Left kidney (tissue), 8 donors: ENCODE results near the gene ZHX3. TPM values are rescaled to one million over a fixed set of nuclear protein-coding genes. Genes with fewer than 3 reads are reported as not detected.

Experiments used
- DNase-seq: peaks from one replicate; pipeline ENCODE4 v3.0.0-alpha.2; 2013
- long read RNA-seq, 8 donors: transcript quantifications; one replicate each; lab custom pipeline, GENCODE V29; 2026
- polyA plus RNA-seq: library from polyadenylated mRNA; unstranded; fragments of 120-200 nt; gene quantifications from one replicate; pipeline ENCODE4 v1.2.1, GENCODE V29; 2013; ENCODE audit not compliant: insufficient read length

The ZHX3 gene, protein sequence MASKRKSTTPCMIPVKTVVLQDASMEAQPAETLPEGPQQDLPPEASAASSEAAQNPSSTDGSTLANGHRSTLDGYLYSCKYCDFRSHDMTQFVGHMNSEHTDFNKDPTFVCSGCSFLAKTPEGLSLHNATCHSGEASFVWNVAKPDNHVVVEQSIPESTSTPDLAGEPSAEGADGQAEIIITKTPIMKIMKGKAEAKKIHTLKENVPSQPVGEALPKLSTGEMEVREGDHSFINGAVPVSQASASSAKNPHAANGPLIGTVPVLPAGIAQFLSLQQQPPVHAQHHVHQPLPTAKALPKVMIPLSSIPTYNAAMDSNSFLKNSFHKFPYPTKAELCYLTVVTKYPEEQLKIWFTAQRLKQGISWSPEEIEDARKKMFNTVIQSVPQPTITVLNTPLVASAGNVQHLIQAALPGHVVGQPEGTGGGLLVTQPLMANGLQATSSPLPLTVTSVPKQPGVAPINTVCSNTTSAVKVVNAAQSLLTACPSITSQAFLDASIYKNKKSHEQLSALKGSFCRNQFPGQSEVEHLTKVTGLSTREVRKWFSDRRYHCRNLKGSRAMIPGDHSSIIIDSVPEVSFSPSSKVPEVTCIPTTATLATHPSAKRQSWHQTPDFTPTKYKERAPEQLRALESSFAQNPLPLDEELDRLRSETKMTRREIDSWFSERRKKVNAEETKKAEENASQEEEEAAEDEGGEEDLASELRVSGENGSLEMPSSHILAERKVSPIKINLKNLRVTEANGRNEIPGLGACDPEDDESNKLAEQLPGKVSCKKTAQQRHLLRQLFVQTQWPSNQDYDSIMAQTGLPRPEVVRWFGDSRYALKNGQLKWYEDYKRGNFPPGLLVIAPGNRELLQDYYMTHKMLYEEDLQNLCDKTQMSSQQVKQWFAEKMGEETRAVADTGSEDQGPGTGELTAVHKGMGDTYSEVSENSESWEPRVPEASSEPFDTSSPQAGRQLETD
- polyA plus RNA-seq = 27.6 TPM
- long read RNA-seq, donor 1, partial matches to known transcripts = 5 of 8 reads
- long read RNA-seq, donor 1, other reads (novel, unspliced or antisense) = 0 of 8 reads
- long read RNA-seq, donor 2, partial matches to known transcripts = 5 of 8 reads
- long read RNA-seq, donor 2, other reads (novel, unspliced or antisense) = 0 of 8 reads
- long read RNA-seq, donor 3, full-length matches to known transcripts = 5 of 25 reads
- long read RNA-seq, donor 3, partial matches to known transcripts = 20 of 25 reads
- long read RNA-seq, donor 3, other reads (novel, unspliced or antisense) = 0 of 25 reads
- long read RNA-seq, donor 4 = 0 reads
- long read RNA-seq, donor 5, partial matches to known transcripts = 0 of 2 reads
- long read RNA-seq, donor 5, other reads (novel, unspliced or antisense) = 0 of 2 reads
- long read RNA-seq, donor 6, partial matches to known transcripts = 11 of 12 reads
- long read RNA-seq, donor 6, other reads (novel, unspliced or antisense) = 0 of 12 reads
- long read RNA-seq, donor 7, transcript ZHX3-208 (3 exons, 688 nt) = major isoform, 8 of 13 reads
- long read RNA-seq, donor 7, partial matches to known transcripts = 5 of 13 reads
- long read RNA-seq, donor 7, other reads (novel, unspliced or antisense) = 0 of 13 reads
- long read RNA-seq, donor 8 = 0 reads

DNA sequence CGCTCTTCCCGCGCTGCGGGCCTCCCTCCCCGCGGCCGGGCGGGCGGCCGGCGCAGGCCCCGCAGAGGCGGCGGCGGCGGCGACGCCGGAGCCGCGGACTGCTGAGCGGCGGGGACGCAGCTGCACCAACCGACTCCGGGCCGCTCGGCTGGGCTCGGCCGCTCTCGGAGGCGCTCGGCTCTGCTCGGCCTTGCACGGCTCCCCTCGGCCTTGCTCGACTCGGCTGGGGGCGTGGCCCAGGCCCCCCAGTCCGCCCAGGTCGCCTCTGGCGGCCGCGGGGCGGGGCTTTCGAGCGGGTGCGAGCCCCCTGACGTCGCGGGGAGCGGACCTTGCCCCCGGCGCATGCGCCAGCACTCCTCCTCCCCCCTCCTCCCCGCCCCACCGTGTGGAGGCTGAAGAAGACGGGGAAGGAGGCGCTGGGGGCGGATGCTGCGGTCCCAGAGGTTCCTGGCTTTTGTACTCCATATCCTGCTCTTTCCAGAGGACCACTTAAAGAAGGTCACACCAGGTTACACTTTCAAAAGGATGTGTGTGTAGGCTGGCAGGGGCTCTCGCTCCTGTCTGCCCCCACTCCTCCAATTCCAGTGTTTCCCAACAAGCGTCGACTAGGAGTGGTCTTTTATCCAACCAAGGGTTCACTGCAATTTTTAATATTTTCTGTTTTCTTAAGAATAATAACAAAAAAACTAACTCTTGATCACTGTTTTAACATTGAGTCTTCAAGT is at the start of gene ZHX3:
ZHX3 (minus strand) TSS at position 186 of the 725 bp plus-strand sequence. CDS start 112,815 bp downstream, outside the sequence.
- peak; percentile 96 for DNase-seq

DNA sequence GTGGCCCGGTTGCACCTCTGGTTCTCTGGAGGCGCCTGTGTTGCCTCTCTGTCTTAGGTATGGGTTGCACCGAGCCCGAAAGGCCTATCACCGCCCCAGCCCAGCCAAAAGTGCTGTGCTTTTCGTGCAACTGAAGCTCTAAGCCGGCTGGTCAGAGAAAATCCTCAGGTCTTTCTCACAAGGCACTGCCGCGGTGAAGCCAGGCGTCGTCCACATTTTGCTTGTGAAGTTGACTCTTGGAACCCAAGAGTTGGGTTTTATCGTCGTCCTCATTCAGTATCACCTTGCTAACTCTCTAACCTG is 49.8 kb upstream of the ZHX3 start:
- DNase-seq = no peak

DNA sequence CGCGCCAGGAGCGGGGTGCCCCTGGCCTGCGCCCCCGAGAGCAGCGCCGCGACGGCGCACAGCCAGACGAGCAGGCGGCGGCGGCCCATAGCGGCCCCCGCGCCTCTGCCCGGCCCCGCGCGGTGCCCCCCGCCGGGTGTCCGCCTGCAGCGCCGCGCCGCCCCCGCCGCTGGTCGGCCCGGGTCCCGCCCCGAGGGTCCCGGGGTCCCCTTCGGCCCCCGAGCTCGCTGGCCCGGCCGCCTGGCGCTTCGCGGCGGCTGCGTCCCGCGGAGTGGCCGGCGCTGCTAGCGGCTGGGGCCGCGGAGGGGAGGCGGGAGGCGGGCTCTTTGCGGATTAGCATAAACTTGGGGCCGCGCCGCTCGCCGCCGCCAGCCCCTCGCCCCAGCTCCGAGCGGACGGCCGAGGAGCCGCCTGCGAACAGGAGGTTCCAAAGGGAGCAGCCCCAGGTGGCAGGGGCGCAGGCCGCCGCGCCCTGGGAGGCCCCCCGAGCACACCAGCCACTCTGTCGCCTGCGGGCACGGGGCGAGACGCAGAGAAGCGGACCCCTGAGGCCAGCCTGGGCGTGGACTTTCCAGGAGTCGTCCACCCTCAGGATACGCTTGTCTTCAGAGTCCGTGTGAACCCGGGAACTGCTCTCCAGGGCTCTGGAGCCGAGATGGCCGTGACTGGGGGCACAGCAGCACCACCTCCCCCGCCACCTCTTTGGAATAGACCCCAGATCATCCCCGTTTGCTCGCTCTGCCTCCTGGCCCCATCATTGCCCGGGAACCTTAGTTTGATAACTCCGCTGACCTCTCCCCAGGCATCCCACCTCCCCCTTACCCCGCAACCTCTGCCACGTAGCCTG is 49.2 kb upstream of the ZHX3 start, which contains the start of gene EMILIN3:
EMILIN3 (minus strand) TSS at position 273 of the 847 bp plus-strand sequence; CDS start at position 89, 184 bp downstream.
- no peak for DNase-seq

DNA sequence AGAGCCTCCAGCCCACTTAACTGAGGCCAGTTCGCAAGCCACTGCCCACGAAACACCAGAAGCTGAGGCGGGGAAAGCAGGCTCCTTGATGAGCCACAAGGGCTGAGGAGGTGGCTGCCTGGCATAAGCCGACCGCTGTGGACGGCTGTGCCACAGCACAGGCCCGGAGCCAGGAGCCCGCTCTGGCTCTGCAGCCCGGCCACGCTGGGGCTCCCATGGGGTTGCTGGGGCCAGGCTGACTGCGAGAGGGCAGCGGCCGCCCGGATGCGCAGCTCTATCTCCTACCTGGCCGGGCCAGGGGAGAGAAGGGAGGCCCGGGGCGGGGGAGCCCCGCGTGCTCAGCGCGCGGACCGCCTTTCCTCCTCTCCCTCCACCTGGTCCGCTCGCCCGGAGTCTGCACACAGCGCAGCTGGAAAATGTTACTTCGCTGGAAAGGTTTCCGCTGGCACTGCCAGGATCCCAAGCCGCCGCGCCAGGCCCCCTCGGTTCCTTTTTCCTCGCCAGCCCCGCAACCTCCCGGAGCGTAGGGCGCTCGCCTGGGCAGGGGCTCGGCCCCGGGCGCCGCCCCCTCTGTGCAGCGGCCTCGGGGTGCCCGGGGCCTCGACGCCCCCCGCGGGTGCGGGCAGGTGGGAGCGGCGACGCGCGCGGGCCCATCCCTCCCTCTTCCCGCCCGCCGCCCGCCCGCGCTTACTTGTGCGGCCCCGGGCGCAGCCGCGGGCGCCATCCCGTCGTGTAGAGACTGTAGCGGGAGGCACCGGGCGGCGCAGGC is 48.4 kb upstream of the ZHX3 start:
- no peak for DNase-seq

DNA sequence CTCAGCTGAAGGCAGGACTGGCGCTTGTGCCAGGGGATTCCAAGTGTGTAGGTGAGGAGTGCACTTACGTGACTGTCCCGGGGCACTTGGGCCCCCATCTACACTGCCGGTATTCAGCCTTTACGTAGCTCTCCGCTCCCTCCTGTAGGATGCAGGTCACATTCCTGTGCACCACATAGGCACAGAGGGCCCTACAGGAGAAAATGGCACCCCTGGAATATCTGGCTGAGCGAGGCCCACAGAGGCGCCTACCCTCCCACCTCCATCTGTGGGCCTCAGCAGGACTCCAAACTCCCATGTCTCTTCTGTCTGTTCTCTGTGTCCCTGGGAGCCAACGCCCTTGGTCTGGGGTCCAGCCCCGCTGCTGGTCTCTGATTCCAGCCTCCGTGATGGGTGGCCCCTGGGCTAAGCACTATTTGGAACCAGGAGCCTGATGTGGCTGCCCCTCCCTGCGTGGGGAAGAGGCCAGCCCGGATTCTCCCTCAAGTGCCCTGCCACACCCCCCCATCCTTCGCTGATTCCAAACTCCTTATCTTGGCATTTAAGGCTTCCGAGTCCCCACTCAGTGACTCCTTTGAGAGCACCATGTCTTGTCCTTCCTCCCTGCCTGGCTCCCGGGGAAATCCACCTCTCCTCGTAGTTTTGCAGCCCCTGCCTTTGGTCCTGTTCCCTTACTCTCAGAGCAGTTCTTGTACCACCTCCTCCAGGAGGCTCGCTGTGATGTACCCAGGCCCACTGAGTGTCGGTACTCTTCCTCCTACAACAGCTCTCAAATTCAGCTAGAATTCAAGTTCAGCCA is 47.6 kb upstream of the ZHX3 start:
- no peak for DNase-seq

DNA sequence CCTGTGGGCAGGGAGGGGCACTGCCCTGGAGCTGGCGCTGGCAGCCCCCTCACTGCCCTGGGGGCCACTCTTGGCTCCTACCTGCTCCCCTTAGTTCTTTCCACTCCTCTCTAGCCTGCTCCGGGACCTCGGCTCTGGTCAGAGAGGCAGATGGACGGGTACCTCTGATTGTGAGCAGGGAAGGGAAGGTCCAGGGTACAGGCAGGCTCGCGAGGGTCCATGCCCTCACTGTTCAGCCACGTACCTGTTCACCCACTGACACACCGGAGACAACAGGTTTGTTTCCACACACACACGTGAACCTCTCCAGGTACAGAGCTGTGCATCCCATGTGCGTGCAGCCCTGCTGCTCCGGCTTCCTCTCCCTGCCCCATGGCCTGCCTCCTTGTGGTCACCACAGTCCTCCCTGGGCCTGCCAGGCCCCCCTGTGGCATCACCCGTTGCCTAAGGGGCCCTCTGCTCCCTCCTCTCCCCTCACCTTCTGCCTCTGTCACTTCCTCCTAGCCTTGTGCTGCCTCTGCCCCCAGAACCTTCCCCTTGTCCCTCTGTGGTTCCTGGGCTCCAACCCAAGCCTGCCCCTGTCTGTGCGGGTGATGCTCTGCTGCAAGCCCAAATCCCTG is 46.8 kb upstream of the ZHX3 start:
- no peak for DNase-seq

DNA sequence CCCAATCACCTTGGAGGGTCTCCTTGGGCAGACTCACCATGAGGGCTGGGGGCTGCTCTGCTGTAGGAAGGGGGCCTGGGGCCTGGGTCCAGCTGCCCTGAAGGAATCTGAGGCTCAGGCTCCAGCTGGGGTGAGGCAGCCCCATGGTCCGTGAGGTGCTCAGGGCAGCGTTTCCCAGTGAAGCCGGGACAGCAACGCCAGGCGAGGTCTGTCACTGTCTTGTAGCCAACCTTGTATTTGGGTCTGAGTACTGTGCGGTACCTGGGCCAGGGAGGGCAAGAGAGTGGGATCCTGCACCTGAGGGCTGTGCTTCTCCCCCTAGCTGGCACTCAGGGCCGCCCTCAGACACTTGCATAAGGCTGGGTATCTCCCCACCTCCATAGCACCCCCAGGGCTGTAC is 46.1 kb upstream of the ZHX3 start:
- no peak for DNase-seq

DNA sequence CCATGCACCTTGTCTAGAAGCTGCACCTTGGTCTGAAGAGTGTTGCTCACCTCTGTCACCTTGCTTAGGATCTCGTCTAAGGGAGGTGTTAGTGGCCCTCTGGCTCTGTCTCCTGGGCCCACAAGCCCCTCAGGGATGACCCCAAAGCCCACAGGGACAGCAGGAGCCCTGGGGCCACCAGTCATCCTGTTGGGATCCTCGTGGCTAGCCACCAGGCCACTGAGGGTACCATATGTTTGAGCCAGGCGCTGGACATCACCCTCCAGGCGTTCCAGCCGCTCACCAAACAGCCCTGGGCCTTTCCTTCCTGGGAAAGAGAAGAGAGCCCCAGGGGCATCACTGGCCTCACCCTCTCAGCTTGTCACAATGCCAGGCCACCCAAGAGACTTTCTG is 45.2 kb upstream of the ZHX3 start:
- no peak for DNase-seq

DNA sequence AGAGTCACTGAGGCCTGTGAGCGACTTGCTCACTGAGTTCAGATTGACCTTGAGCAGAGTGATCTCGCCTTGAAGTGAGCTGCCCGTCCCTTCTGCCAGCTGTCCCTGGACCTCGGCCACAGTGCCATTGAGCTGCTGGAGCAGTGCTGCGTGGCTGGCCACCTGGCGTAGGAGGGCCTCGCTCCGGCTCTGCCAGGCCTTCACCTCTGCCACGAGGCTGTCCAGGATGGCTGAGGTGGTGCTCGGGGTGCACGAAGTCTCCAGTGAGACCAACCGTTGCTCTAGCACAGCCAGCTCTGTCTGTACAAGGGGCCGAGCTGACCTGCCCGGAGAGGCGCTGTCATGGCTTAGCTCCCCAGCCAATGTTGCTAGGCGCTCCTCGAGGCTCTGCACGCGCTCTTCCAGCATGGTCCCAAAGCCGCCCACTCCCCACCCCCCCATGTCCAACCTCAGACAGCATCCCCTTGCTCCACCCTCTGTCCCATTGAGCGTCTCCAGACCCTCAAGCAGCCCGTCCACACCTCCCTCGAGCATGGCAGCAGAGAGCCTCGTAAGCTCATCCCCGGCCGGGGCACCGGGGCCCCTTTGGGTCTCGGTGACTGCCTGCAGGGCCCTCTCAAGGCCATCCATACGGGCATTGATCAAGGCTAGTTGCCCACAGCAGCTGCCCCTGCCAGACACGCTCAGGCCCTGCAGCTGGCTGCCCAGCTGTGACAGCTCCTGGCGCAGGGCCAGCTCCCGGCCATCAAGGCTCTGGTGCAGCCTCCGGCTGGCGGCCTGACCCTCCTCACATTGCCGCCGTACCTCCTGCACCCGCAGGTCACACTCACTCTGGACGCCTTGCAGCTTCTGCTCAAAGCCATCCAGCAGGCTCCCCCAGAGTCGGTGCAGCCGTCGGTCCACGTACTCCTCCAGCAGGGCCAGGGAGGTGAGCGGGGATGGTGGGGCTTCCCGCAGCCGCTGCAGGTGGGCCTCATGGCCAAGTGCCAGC is 44.5 kb upstream of the ZHX3 start:
- no peak for DNase-seq

DNA sequence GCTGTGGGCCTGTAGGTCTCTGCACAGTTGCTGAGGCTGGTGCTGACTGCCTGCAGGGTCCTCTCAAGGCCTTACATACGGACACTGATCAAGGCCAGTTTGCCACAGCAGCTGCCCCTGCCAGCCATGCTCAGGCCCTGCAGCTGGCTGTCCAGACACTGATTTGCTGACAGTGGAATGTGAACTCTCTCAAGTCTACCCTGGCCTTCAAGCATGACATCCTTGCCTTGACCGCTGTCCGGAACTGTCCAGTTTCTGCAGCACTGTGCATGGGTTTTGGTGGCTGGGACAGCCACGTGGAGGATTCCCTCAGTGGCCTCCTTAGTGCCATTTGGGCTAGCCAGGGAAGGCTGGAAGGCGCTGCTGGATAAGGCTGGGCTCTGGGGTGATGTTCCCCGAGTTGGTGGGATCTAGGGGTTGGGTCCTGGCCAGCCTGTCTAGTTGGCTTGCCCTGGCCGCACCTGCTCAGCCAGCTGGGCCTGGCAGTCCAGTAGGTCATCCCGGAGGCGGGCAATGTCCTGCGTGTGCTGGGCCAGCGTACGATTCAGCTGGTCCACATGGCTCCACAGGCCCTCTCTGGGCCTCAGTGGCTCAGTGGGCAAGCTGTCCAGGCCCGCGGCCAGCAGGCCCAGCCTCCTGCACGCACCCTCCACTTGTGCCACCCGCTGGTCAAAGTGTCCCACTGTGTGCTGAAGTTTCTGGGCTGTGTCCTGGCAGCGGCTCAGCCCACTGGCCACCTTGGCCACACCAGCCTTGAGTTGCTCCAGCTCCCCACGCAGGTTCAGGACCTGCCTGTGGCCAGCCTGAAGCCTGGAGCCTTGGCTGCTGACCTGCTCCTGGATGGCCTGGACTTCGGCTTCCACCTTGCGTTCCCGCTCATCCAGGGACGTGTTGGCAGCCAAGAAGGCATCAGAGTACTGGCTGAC is 43.6 kb upstream of the ZHX3 start:
- DNase-seq = no peak

DNA sequence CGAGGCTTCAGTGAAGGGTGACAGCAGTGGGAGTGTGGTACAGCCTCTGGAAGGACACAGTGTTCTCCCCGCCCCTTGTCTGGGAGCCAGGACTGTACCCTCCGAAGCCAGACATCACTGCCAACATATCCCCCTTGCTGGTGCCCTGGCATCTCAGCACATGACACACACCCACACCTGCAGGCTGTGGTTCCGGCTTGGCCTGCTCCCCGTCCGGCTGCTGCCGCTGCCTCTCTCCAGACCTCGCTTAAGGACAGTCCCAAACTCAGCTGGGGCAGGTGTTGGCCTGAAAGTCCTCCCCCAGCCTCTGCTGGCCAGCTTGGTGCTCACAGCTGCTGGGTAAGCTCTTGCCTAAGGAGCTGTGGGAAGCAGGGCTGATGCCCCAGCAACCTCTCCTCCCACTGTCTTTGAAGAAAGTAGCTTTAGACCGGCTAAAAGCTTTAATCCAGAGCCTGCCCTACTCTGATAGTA is 42.0 kb upstream of the ZHX3 start:
- DNase-seq = no peak

DNA sequence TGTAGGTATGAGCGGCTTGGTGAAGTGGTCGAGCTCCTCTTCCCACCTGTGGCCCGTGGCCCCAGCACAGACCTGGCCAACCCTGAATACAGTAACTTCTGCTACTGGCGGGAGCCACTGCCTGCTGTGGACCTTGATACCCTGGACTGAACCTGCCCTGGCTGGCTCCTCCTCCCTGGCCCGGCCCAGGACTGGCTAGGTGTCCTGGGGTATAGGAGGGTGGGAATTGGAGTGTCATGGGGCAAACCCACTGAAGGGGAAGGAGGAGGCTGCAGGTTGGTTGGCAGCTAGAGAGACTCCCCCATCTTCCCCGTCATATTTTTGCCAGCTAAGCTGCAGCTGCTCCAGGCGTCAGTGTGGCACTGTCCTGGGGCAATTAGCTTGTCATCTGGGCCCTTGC is 41.2 kb upstream of the ZHX3 start:
- no peak for DNase-seq

DNA sequence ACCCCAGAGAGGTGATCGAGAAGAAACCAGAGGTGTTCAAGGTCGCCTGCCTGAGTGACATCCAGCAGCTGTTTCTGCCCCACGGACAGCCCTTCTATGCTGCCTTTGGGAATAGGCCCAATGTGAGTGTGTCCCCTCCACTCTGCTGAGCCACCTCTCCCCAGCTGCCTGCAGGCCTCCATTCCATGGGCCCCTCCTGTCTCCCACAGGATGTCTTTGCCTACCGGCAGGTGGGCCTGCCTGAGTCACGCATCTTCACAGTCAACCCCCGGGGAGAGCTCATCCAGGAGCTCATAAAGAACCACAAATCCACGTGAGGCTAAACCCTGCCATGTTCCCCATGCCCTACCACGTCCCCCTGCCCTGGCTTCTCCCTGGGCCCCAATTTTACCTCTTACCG is 40.7 kb upstream of the ZHX3 start:
- no peak for DNase-seq

DNA sequence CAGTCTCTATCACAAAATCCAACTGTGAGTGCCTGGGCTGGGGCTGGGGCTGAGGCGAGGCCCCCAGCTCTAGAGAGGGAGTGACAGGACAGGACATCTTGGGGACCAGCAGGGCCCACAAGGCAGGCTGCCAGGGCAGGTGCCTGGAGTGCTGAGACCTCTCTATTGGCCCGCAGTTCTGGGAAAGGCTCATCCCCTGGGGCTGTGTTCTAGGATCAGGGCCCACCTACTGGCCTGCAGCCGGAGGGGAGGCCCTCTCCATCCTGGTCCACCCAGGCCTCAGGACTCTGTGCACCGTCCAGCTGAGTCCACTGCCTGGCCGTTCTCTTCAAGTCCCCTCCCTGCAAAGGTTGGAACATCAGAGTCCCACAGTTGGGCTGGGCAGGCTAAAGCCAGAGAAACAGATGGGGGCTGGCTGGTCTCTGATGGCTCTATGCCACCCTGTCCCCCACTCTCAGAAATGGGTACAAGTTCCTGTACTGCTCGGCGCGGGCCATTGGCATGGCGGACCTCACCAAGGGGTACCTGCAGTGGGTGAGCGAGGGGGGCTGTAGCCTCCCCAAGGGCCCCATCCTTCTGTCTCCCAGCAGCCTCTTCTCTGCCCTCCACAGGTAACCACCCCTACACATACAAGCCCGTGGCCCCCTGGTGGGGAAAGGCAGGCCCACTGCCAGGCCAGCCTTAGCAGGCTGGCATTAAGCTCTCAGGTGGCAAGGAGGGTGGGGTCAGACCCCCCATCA is 40.1 kb upstream of the ZHX3 start:
- no peak for DNase-seq

DNA sequence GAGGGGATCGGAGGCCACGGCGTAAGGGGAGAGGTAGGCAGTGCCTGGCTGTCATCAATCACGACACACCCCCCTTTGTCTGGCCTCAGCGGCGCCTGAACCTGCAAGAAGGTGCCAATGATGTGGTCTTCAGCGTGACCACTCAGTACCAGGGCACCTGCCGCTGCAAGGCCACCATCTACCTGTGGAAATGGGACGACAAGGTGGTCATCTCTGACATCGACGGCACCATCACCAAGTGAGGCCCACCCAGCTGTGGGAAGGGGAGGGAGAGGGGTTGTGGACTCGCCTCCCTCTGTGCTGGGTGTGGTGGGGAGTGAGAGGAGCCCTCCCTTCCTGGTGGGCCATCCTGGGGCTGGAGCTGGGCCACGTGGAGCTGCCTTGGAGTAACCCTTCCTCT is 39.4 kb upstream of the ZHX3 start:
- DNase-seq = no peak
